T-helper 17 cell (primary cell): ENCODE results near the gene NUP107. TPM values are rescaled to one million over a fixed set of nuclear protein-coding genes. Genes with fewer than 3 reads are reported as not detected.
A peak's percentile ranks its signal among the peaks of the same experiment; 100 is the strongest.
"Not testable (repeated sequence)": the region's sequence is repeated elsewhere in the genome, so short reads cannot be mapped to it uniquely, and the experiment has no call there.

Source experiments
- ATAC-seq: fragments of 150-1000 bp; cut with Tn5 transposase; 2 replicates; pipeline ENCODE4 v1.10.0; 2021; ENCODE audit warnings: mild to moderate bottlenecking, moderate library complexity
- DNase-seq, 3 donors: peaks; one replicate each; pipeline versions ENCODE4 v3.0.0 to v3.0.0-alpha.2; 2020 to 2021
- H3K9me3 ChIP-seq: one replicate; pipeline ENCODE4 v1.7.0; 2013; ENCODE audit warnings: low read length, mild to moderate bottlenecking; ENCODE audit not compliant: control insufficient read depth, poor library complexity, severe bottlenecking
- H3K27ac Mint-ChIP-seq: one replicate; pipeline ENCODE4 v1.8.0; 2022; ENCODE audit warnings: mild to moderate bottlenecking, moderate library complexity, mixed read lengths
- H3K27me3 Mint-ChIP-seq: one replicate; pipeline ENCODE4 v1.8.0; 2022; ENCODE audit warnings: mixed read lengths
- H3K36me3 Mint-ChIP-seq: one replicate; pipeline ENCODE4 v1.8.0; 2022; ENCODE audit warnings: low read depth, mixed read lengths
- H3K4me1 Mint-ChIP-seq: one replicate; pipeline ENCODE4 v1.8.0; 2022; ENCODE audit warnings: mild to moderate bottlenecking, mixed read lengths
- H3K4me3 Mint-ChIP-seq: one replicate; pipeline ENCODE4 v1.8.0; 2022; ENCODE audit warnings: mild to moderate bottlenecking, moderate library complexity, mixed read lengths
- total RNA-seq, 4 donors: library from RNA in 2 of 4; stranded (reverse) in 2 of 4; gene quantifications; one replicate each; pipeline ENCODE4 v1.2.3 and lab custom pipeline; 2022 to 2026

The NUP107 gene
- total RNA-seq (10 to 100 TPM; 39.2 to 42.4 TPM), total RNA-seq (lab: John Stamatoyannopoulos, UW) (48.4 to 87.5 reads per million in 2 donors)

DNA sequence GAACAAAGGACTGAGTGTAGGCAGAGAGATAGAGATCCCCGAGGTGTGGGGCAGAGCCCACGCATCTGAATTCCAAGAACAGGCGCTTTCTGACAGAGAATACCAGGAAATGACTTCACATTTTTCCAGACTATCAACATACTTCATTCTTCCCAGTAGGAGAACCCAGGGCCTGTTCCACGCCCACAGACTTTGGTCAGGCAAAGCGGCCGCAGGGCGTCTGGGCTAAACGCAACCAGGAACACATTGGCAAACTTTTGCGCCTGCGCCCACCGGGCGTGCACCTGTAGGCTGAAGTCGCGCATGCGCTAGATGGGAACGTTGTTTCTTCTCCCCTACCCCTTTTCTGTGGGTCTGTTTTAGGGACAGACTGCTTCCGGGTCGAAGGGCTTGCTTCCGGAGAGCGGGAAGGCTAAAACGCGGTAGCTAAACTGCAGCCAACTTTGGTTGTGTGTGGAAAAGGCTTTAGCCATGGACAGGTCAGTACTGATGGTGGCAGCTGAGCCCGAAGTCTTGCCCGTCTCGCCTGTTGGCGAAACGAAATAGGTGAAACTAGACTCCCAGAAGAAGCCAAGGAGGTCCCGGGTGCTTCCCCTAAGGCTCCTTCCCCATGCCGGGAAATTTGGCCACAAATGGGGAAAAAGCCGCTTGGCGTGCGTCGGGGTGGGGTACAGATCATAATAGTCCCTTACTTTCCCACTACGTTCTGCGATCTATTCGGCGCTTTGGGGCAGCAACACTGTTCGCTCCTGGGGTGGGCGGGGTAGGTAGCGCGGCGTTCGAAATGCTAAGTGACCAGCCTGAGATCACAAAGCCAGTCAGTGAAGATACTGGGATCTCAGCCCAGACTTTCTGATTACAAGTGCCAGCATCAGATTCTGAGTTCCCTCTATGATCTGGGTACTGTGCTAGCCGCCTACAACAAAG is at the start of gene NUP107:
Gene NUP107 (plus strand): TSS at position 384 of the 927 bp plus-strand sequence. CDS start 88 bp downstream, at position 472.
- H3K27me3 Mint-ChIP-seq = no peaks in the 10 kb centered on the region
- peaks cover 4% of the 10 kb centered on the region for H3K4me1 Mint-ChIP-seq
- no peaks in the 10 kb centered on the region for H3K9me3 ChIP-seq
- H3K27ac Mint-ChIP-seq = peak within 1 kb of the TSS; percentile 94
- H3K4me3 Mint-ChIP-seq = peak within 1 kb of the TSS; percentile 96
- ATAC-seq (peak; percentile 96), DNase-seq (peak; percentile 94 to 95 (median 95))
- no peaks in the 10 kb centered on the region for H3K36me3 Mint-ChIP-seq

DNA sequence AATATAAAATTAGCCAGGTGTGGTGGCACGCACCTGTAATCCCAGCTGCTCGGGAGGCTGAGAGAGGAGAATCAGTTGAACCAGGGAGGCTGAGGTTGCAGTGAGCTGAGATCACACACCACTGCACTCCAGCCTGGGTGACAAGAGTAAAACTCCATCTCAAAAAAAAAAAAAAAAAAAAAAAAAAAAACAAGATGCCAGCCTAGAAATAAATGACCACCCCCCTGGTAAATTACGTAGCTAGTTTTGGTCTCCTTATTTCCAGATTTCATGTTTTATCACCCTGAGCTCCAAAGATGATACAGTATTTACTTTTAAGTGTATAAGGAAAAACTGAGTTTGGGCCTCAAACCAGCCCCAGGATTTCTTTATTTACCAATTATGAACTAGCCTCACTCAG is 49.3 kb upstream of the NUP107 start:
- H3K27me3 Mint-ChIP-seq, H3K4me3 Mint-ChIP-seq: not testable (repeated sequence)
- peak overlapping the region; percentile 79 for H3K27ac Mint-ChIP-seq

DNA sequence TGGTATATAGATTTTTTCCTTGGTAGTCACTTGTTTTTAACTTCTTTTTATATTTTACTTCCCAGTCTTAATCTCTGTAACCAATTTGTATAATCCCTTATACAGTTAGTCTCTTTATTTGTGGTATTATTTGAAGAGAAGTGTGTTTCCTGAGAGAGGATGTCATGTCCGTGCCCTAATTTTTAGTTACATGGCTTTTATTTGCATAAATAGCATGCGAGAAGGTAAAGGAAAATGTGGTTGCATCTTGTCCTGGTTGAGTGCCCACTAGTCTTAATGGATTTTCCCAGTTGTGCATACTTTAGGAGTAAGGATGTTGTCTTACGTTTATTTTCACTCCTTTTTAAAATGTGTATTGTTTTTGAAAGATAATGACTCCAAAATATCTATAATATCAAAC is 48.6 kb upstream of the NUP107 start:
- Mint-ChIP-seq H3K27ac (peak overlapping the region; percentile 79), H3K4me1 (peaks cover 58% of the 10 kb centered on the region), H3K27me3 (no peaks in the 10 kb centered on the region), H3K4me3 (peak overlapping the region; percentile 57), H3K36me3 (no peaks in the 10 kb centered on the region)
- no peaks in the 10 kb centered on the region for H3K9me3 ChIP-seq
- DNase-seq (no peak), ATAC-seq (no peak)

More for the DNA sequence above, 49.3 kb upstream of the NUP107 start:
- not testable (repeated sequence) for DNase-seq, ATAC-seq, H3K9me3 ChIP-seq, H3K36me3 Mint-ChIP-seq
- H3K4me1 Mint-ChIP-seq = peaks cover 61% of the 10 kb centered on the region

- Mint-ChIP-seq H3K36me3 (no peaks in the 10 kb centered on the region), H3K4me3 (peak overlapping the region; percentile 53), H3K27ac (peak overlapping the region; percentile 79), H3K27me3 (no peaks in the 10 kb centered on the region), H3K4me1 (peaks cover 52% of the 10 kb centered on the region)
- H3K9me3 ChIP-seq = no peaks in the 10 kb centered on the region
- ATAC-seq = no peak
- DNase-seq = no peak
These were observed 47.9 kb upstream of the NUP107 start for GRCh38 chr12:68638721-68639395.

GRCh38 chr12:68639396-68639767 is 47.4 kb upstream of the NUP107 start:
- no peak for DNase-seq
- Mint-ChIP-seq H3K36me3 (no peaks in the 10 kb centered on the region), H3K4me3 (peak overlapping the region; percentile 63), H3K27me3 (no peaks in the 10 kb centered on the region), H3K4me1 (peaks cover 53% of the 10 kb centered on the region), H3K27ac (peak overlapping the region; percentile 79)
- no peaks in the 10 kb centered on the region for H3K9me3 ChIP-seq
- peak; percentile 31 for ATAC-seq

- no peaks in the 10 kb centered on the region for H3K36me3 Mint-ChIP-seq
- H3K9me3 ChIP-seq = no peaks in the 10 kb centered on the region
- peaks cover 48% of the 10 kb centered on the region for H3K4me1 Mint-ChIP-seq
- no peaks in the 10 kb centered on the region for H3K27me3 Mint-ChIP-seq
- peak overlapping the region; percentile 74 for H3K4me3 Mint-ChIP-seq
- H3K27ac Mint-ChIP-seq = peak overlapping the region; percentile 79
- DNase-seq (no peak), ATAC-seq (peak; percentile 74)
These were observed 45.6 kb upstream of the NUP107 start for GRCh38 chr12:68641138-68641537.

DNA sequence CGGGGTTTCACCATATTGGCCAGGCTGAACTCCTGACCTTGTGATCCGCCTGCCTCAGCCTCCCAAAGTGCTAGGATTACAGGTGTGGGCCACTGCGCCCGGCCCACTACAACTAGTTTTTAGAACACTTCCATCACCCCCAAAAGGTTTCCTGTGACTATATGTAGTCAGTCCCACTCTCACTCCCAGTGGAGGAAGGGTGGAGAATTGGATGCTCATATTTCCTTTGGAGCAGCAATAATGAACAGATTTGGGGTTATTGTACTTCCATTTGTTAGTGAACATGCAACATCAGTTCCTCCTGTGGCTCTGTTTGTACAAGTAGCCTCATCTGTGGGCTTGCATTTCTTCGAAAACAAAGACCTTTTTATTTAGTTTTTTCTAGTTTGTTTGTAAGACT is 40.3 kb upstream of the NUP107 start:
- DNase-seq = no peak
- Mint-ChIP-seq H3K4me1 (peaks cover 38% of the 10 kb centered on the region), H3K27me3 (no peaks in the 10 kb centered on the region), H3K36me3 (no peaks in the 10 kb centered on the region), H3K4me3 (no peak overlapping the region), H3K27ac (peak overlapping the region; percentile 76)
- H3K9me3 ChIP-seq = no peaks in the 10 kb centered on the region
- no peak for ATAC-seq

GRCh38 chr12:68647507-68647906 is 39.3 kb upstream of the NUP107 start:
- no peaks in the 10 kb centered on the region for H3K27me3 Mint-ChIP-seq
- peak overlapping the region; percentile 76 for H3K27ac Mint-ChIP-seq
- no peak for ATAC-seq
- H3K4me1 Mint-ChIP-seq = peaks cover 31% of the 10 kb centered on the region
- H3K36me3 Mint-ChIP-seq = no peaks in the 10 kb centered on the region
- H3K9me3 ChIP-seq = no peaks in the 10 kb centered on the region
- H3K4me3 Mint-ChIP-seq = peak overlapping the region; percentile 49
- DNase-seq = no peak

DNA sequence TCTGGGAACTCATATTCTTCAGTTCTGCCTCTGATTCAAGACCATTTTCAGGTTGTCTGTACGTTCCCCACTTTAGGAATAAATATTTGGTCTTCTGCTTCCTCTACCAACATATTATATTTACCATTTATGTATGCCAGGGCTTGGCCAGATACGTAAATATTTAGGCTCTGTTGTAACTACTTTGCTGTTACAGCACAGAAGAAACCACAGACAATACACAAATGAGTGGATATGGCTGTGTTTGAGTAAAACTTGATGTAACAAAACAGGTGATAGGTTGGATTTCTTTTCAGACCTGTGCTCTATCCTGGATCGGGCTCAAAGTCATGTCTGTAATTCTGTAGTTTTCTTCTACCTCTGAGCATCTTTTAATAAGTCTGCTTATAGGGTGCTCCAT is 38.6 kb upstream of the NUP107 start:
- Mint-ChIP-seq H3K36me3 (no peaks in the 10 kb centered on the region), H3K27me3 (no peaks in the 10 kb centered on the region), H3K4me1 (peaks cover 28% of the 10 kb centered on the region), H3K4me3 (peak overlapping the region; percentile 15), H3K27ac (peak overlapping the region; percentile 76)
- no peaks in the 10 kb centered on the region for H3K9me3 ChIP-seq
- ATAC-seq (peak; percentile 34), DNase-seq (no peak)

GRCh38 chr12:68665016-68665569 is 21.7 kb upstream of the NUP107 start:
- peak; percentile 27 for ATAC-seq
- H3K27ac Mint-ChIP-seq = peak overlapping the region; percentile 80

DNA sequence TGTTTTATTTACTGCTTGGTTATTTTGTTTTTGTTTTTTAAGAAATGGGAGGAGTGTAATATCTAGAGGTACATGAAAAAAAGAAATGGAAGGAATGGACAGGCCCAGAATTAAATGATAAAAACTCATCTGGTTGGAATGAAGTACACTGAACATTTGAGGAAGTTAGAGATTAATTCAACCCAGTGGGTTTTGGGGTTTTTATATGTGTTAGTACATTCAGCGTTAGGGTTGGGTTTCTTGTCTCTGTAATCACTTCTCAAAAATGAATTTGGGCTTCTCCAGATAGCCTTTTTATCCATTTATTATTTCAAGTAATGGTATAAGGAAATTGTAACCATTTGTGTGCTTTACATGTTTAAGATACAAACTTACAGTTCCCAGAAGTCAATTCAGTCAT is 19.5 kb upstream of the NUP107 start:
- no peak overlapping the region for H3K4me3 Mint-ChIP-seq
- DNase-seq (no peak), ATAC-seq (no peak)
- no peaks in the 10 kb centered on the region for H3K27me3 Mint-ChIP-seq
- no peaks in the 10 kb centered on the region for H3K36me3 Mint-ChIP-seq
- H3K4me1 Mint-ChIP-seq = peaks cover 23% of the 10 kb centered on the region
- peak overlapping the region; percentile 62 for H3K27ac Mint-ChIP-seq
- H3K9me3 ChIP-seq = no peaks in the 10 kb centered on the region

More at GRCh38 chr12:68665016-68665569, 21.7 kb upstream of the NUP107 start:
- Mint-ChIP-seq H3K4me1 (peaks cover 16% of the 10 kb centered on the region), H3K36me3 (no peaks in the 10 kb centered on the region), H3K27me3 (no peaks in the 10 kb centered on the region), H3K4me3 (peak overlapping the region; percentile 31)
- H3K9me3 ChIP-seq = no peaks in the 10 kb centered on the region
- no peak for DNase-seq

DNA sequence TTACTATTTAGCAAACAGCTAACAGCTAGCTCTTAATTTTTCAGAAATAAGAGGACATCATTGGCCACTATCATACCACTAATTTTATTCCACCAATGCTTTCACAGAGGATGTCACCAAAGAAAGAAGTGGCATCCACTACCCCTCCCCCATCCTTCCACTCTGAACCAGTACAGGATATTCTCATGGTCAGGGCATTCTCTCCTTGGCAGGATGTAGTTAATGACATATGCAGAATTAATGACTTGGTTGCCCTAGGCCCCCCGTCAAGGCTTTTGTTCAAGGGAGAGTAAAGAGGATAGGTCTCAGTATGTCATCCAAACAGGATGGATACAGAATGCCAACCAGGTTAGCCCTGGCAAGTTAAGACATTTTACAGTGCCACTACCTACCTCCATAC is 18.9 kb upstream of the NUP107 start:
- peaks cover 23% of the 10 kb centered on the region for H3K4me1 Mint-ChIP-seq
- no peaks in the 10 kb centered on the region for H3K27me3 Mint-ChIP-seq
- DNase-seq (no peak), ATAC-seq (no peak)
- H3K36me3 Mint-ChIP-seq = no peaks in the 10 kb centered on the region
- no peaks in the 10 kb centered on the region for H3K9me3 ChIP-seq
- H3K4me3 Mint-ChIP-seq = no peak overlapping the region
- no peak overlapping the region for H3K27ac Mint-ChIP-seq

DNA sequence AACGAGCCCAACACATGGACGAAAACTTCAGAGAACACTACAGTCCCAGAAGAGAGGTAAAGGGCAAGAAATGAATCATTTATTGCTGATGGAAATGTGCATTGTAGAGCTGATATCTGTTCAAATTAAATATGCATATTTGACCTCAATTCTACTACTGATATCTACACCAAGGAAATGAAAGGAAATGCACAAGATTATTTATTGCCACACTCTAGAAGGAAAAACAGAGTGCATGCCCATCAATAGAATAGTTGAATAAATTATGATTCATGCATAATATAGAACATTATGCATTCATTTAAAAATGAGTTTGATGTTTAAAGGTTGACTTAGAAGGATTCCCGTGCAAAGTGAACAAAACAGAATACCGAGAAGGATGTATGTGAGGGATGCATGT is 15.6 kb upstream of the NUP107 start:
- H3K27ac Mint-ChIP-seq = peak overlapping the region; percentile 0
- H3K9me3 ChIP-seq = no peaks in the 10 kb centered on the region
- H3K4me1 Mint-ChIP-seq = peaks cover 30% of the 10 kb centered on the region
- H3K36me3 Mint-ChIP-seq = no peaks in the 10 kb centered on the region
- H3K27me3 Mint-ChIP-seq = no peaks in the 10 kb centered on the region
- no peak overlapping the region for H3K4me3 Mint-ChIP-seq
- DNase-seq (no peak), ATAC-seq (no peak)
